ENCODE data around the gene IGSF21. TPM values are rescaled to one million over a fixed set of nuclear protein-coding genes. Genes with fewer than 3 reads are reported as not detected.

Gene IGSF21
- polyA plus RNA-seq, 1 experiment, result not detected

DNA sequence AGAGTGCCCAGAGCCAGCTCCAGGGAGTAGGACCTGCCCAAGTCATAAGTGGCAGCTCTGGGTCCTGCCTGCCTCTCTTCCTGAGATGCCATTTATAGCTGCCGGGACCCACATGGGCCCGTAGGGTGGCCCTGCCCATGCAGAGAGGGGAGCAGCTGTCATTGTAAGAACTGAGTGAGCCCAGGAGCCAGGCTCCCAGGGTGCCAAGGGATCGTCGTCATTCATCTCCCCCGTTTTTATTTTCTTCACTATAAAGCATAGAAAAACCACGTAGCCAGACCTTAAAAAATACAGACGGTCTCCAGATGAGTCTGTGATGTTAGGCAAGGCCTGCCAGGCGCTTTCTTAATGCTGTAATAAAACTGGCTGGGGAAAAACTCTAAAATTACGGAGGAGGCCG lies 90.7 kb downstream of the IGSF21 start:
- no peak for DNase-seq (ENCODE audit: low read depth, low spot score)
- ChIA-PET CTCF (no interaction called here), POLR2A (no interaction called here)
- no peaks in the 10 kb centered on the region for H3K9me3 ChIP-seq (ENCODE audit: control insufficient read depth, insufficient read depth, low read length)
- TF ChIP-seq, protein P1, sequence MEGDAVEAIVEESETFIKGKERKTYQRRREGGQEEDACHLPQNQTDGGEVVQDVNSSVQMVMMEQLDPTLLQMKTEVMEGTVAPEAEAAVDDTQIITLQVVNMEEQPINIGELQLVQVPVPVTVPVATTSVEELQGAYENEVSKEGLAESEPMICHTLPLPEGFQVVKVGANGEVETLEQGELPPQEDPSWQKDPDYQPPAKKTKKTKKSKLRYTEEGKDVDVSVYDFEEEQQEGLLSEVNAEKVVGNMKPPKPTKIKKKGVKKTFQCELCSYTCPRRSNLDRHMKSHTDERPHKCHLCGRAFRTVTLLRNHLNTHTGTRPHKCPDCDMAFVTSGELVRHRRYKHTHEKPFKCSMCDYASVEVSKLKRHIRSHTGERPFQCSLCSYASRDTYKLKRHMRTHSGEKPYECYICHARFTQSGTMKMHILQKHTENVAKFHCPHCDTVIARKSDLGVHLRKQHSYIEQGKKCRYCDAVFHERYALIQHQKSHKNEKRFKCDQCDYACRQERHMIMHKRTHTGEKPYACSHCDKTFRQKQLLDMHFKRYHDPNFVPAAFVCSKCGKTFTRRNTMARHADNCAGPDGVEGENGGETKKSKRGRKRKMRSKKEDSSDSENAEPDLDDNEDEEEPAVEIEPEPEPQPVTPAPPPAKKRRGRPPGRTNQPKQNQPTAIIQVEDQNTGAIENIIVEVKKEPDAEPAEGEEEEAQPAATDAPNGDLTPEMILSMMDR (IDR thresholded peaks at IDR 0.05; ENCODE audit: low read depth, low read length), result no peak
- H3K27me3 ChIP-seq (ENCODE audit: control insufficient read depth, insufficient read depth, low read length), result peaks cover 7% of the 10 kb centered on the region
- no peak overlapping the region for H3K27ac ChIP-seq (ENCODE audit: low read depth, low read length)
- H3K4me3 ChIP-seq (ENCODE audit: low read depth, low read length), result no peak overlapping the region

DNA sequence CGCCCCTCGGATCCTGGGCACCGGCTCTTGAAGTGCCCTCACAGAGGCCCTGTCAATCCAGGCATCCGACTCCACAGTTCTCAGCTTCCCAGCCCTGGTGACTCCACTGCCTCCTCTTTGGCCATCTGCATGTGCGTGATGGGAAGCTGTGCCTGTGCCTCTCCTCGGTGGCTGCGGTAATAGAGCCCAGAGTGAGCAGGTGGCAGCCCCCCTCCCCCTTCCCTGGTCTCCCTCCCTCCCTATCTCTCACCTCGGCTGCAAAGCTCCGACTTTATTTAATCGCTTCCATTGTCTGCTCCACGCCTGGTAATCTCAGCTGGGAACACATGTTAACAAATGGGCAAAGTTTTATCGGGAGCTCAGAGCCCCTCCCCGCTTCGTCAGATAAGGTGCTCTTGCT lies 91.9 kb downstream of the IGSF21 start:
- ChIA-PET POLR2A (no interaction called here), CTCF (no interaction called here)
- peaks cover 7% of the 10 kb centered on the region for H3K27me3 ChIP-seq (ENCODE audit: control insufficient read depth, insufficient read depth, low read length)
- DNase-seq (ENCODE audit: low read depth, low spot score), result no peak
- H3K4me3 ChIP-seq (ENCODE audit: low read depth, low read length), result no peak overlapping the region
- H3K9me3 ChIP-seq (ENCODE audit: control insufficient read depth, insufficient read depth, low read length), result no peaks in the 10 kb centered on the region
- TF ChIP-seq, protein P1 (IDR thresholded peaks at IDR 0.05; ENCODE audit: low read depth, low read length), result no peak
- H3K27ac ChIP-seq (ENCODE audit: low read depth, low read length), result no peak overlapping the region

DNA sequence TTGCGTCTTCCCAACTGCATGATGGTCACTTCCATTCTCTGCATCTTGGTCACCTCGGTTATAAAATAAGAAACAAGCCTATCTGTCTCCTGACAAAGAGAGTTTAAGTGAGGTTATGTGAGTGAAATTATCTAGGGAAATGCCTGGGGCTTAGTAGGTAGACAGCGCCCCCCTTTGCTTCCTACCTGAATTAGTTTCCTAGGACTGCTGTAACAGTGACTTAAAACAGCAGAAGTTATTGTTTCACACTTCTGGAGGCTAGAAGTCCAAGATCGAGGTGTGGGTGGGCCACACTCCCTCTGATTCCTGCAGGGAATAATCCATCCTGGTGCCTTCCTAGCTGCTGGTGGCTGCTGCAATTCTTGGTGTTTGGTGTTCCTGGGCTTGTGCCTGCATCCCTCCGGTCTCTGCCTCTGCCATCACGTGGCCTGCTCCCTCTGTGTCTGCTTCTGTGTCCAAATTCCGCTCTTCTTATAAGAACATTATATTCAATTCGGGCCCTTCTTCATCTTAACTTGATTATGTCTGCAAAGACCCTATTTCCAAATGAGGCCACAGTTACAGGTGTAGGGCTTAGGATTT lies 92.6 kb downstream of the IGSF21 start:
- POLR2A ChIA-PET, result no interaction called here
- Histone ChIP-seq H3K9me3 (ENCODE audit: control insufficient read depth, insufficient read depth, low read length) (no peaks in the 10 kb centered on the region), H3K4me3 (ENCODE audit: low read depth, low read length) (no peak overlapping the region), H3K27ac (ENCODE audit: low read depth, low read length) (no peak overlapping the region), H3K27me3 (ENCODE audit: control insufficient read depth, insufficient read depth, low read length) (peaks cover 7% of the 10 kb centered on the region)
- TF ChIP-seq, protein P1 (IDR thresholded peaks at IDR 0.05; ENCODE audit: low read depth, low read length), result no peak
- CTCF ChIA-PET, result no interaction called here
- DNase-seq (ENCODE audit: low read depth, low spot score), result no peak

DNA sequence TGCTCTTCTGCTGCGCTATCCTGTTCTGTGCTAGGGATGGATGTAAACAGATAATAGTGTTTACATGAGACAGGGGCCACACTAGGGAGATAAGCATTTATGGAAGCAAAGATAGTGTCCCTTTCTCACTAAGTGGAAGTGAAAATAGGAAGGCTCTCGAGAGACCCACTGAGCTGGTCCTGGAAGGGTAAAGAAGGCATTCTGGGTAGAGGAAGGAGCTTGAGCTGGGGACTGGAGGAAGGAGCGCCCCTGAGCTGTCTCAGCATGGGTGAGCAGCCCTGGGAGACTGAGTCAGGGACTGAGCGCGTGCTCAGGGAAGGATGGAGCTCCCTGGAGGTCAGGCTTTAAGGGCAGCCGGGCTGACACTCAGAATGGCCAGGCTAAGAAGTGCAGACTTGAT lies 93.3 kb downstream of the IGSF21 start:
- no peak for DNase-seq (ENCODE audit: low read depth, low spot score)
- POLR2A ChIA-PET, result no interaction called here
- Histone ChIP-seq H3K9me3 (ENCODE audit: control insufficient read depth, insufficient read depth, low read length) (no peaks in the 10 kb centered on the region), H3K27ac (ENCODE audit: low read depth, low read length) (no peak overlapping the region), H3K27me3 (ENCODE audit: control insufficient read depth, insufficient read depth, low read length) (peaks cover 7% of the 10 kb centered on the region), H3K4me3 (ENCODE audit: low read depth, low read length) (no peak overlapping the region)
- TF ChIP-seq, protein P1 (IDR thresholded peaks at IDR 0.05; ENCODE audit: low read depth, low read length), result no peak
- CTCF ChIA-PET, result no interaction called here

DNA sequence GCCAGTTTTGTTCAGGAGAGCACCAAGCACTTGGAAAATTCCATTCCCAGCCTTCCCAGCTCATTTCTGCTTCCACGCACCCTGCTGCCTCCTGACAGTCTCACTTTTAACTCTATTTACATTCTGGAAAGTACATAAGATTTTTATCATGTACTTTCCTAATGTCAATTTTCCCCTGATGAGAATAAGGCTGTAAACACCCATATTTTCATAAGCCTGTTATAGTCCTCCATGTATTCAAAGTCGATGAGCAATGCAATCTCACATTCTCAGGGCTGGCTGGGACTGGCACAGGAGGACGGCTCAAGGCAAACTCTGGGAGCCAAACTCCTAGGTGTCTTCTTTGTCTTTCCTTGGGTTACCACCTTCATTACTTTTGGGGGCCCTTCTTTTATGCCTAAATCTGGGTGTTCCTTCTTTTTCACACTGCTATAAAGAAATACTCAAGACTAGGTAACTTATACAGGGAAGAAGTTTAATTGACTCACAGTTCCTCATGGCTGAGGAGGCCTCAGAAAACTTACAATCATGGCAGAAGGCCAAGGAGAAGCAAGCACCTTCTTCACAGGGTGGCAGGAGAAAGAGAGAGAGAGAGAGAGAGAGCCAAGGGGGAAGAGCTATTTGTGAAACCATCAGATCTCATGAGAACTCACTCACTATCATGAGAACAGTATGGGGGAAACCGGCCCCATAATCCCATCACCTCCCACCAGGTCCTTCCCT lies 94.6 kb downstream of the IGSF21 start:
- no peaks in the 10 kb centered on the region for H3K9me3 ChIP-seq (ENCODE audit: control insufficient read depth, insufficient read depth, low read length)
- ChIA-PET POLR2A (no interaction called here), CTCF (no interaction called here)
- DNase-seq (ENCODE audit: low read depth, low spot score), result no peak
- TF ChIP-seq, protein P1 (IDR thresholded peaks at IDR 0.05; ENCODE audit: low read depth, low read length), result no peak
- H3K4me3 ChIP-seq (ENCODE audit: low read depth, low read length), result no peak overlapping the region
- H3K27me3 ChIP-seq (ENCODE audit: control insufficient read depth, insufficient read depth, low read length), result peaks cover 7% of the 10 kb centered on the region
- no peak overlapping the region for H3K27ac ChIP-seq (ENCODE audit: low read depth, low read length)
